DND-41 (cell line): ENCODE data around the gene SEL1L.

ENCODE experiments used
- CTCF ChIP-seq: IDR thresholded peaks from 2 replicates; pipeline ENCODE4 v1.5.1; 2012; ENCODE audit warnings: borderline replicate concordance, low read length, moderate library complexity, mild to moderate bottlenecking; ENCODE audit not compliant: poor library complexity, severe bottlenecking; ENCODE audit errors: extremely low read depth
- EZH2 ChIP-seq: IDR thresholded peaks from 3 replicates; pipeline ENCODE4 v1.6.1; 2012; ENCODE audit warnings: borderline replicate concordance, low read depth, mild to moderate bottlenecking, moderate library complexity, low read length, inconsistent platforms; ENCODE audit not compliant: severe bottlenecking

GRCh38 chr14:81484120-81484519 lies 49.5 kb downstream of the SEL1L start:
- TF ChIP-seq EZH2 (no peak), CTCF (no peak)
